Caco-2 (cell line): Measurements from ENCODE around the gene IL37. TPM values are rescaled to one million over a fixed set of nuclear protein-coding genes. Genes with fewer than 3 reads are reported as not detected.

Experiments
- BruUV-seq: library from RNA; stranded (reverse); fragments of 400-500 nt; replicated peaks from 2 replicates; lab custom pipeline; 2021; lab: Mats Ljungman, UMichigan
- CTCF ChIA-PET: fragments of 300-600 bp; sonication (Branson Sonifier 250); formaldehyde crosslinking; loops from one replicate; lab custom pipeline; 2022; ENCODE audit warnings: antibody characterized with exemption; lab: Charles Lee
- POLR2A ChIA-PET: fragments of 300-600 bp; sonication (Branson Sonifier 250); formaldehyde crosslinking; loops from one replicate; lab custom pipeline; 2022; ENCODE audit warnings: antibody characterized with exemption; lab: Charles Lee
- DNase-seq, 2 experiments: peaks; one replicate each; pipeline versions ENCODE4 v3.0.0 to v3.0.0-alpha.2; 2020 to 2022
- H3K27me3 ChIP-seq: replicated peaks from 2 replicates; pipeline ENCODE4 v1.6.0; 2011; ENCODE audit warnings: low read length; ENCODE audit not compliant: control insufficient read depth, insufficient read depth
- H3K36me3 ChIP-seq: 2 replicates; pipeline ENCODE4 v1.5.1; 2011; ENCODE audit warnings: low read length; ENCODE audit not compliant: control insufficient read depth, insufficient read depth
- H3K4me1 ChIP-seq: fragments of 250-450 bp; sonication (Bioruptor Pico); 2 replicates; pipeline ENCODE4 v1.5.1; 2020; ENCODE audit warnings: mild to moderate bottlenecking
- H3K4me3 ChIP-seq: 2 replicates; pipeline ENCODE4 v1.5.1; 2011; ENCODE audit warnings: low read depth, mild to moderate bottlenecking, control low read depth, low read length
- H3K9me3 ChIP-seq: fragments of 250-450 bp; sonication (Bioruptor Pico); 2 replicates; pipeline ENCODE4 v1.5.1; 2020; ENCODE audit warnings: mild to moderate bottlenecking, moderate library complexity
- H3K27ac Mint-ChIP-seq: one replicate; pipeline ENCODE4 v1.8.0; 2022; ENCODE audit warnings: mixed read lengths; ENCODE audit not compliant: unreplicated experiment
- H3K27me3 Mint-ChIP-seq: one replicate; pipeline ENCODE4 v1.8.0; 2022; ENCODE audit warnings: mixed read lengths; ENCODE audit not compliant: insufficient read depth, unreplicated experiment
- H3K36me3 Mint-ChIP-seq: one replicate; pipeline ENCODE4 v1.8.0; 2022; ENCODE audit warnings: mild to moderate bottlenecking, mixed read lengths; ENCODE audit not compliant: insufficient read depth, unreplicated experiment
- H3K4me1 Mint-ChIP-seq: one replicate; pipeline ENCODE4 v1.8.0; 2022; ENCODE audit warnings: low read depth, mixed read lengths; ENCODE audit not compliant: unreplicated experiment
- H3K4me3 Mint-ChIP-seq: one replicate; pipeline ENCODE4 v1.8.0; 2022; ENCODE audit warnings: mild to moderate bottlenecking, moderate library complexity, mixed read lengths; ENCODE audit not compliant: unreplicated experiment
- H3K9me3 Mint-ChIP-seq: one replicate; pipeline ENCODE4 v1.8.0; 2022; ENCODE audit warnings: mixed read lengths; ENCODE audit not compliant: unreplicated experiment
- CTCF ChIP-seq, 2 experiments: fragments of 200-600 bp in 1 of 2; IDR thresholded peaks; 1 replicate in 1 of 2; 2 replicates in 1 of 2; pipeline versions ENCODE4 v1.5.1 to v1.8.0; 2011 to 2022; ENCODE audit warnings: antibody characterized with exemption in 1 of 2, control low read depth in 1 of 2, inconsistent platforms in 1 of 2, low read depth in 1 of 2, low read length in 1 of 2, mild to moderate bottlenecking in 1 of 2, moderate library complexity in 1 of 2; ENCODE audit not compliant: insufficient read depth in 1 of 2, severe bottlenecking in 1 of 2, unreplicated experiment in 1 of 2
- intact Hi-C: fragments of 100-400 bp; cut with micrococcal nuclease; formaldehyde crosslinking; loops from one replicate; pipeline ENCODE4 v1.10.0; 2022; ENCODE audit not compliant: unreplicated experiment
- total RNA-seq: library from RNA; stranded (reverse); gene quantifications from 2 replicates; pipeline ENCODE4 v1.2.3, GENCODE V29; 2022

IL37 gene
- total RNA-seq, 1 experiment from 2014 or later: not detected

GRCh38 chr2:112916625-112917247 is 5.8 kb downstream of the IL37 start:
- H3K9me3 Mint-ChIP-seq: peaks cover 15% of the 10 kb centered on the region
- H3K36me3 Mint-ChIP-seq: no peaks in the 10 kb centered on the region

GRCh38 chr2:112917856-112918255 is 6.9 kb downstream of the IL37 start:
- peaks cover 5% of the 10 kb centered on the region for H3K4me1 Mint-ChIP-seq
- Histone ChIP-seq H3K27me3 (no peaks in the 10 kb centered on the region), H3K4me3 (no peak overlapping the region), H3K36me3 (no peaks in the 10 kb centered on the region), H3K9me3 (no peaks in the 10 kb centered on the region), H3K4me1 (peaks cover 15% of the 10 kb centered on the region; the same call in 1 of the 2 replicates)
- no peak for DNase-seq
- H3K4me3 Mint-ChIP-seq: no peak overlapping the region
- POLR2A ChIA-PET: no interaction called here
- CTCF ChIA-PET: no interaction called here
- H3K27me3 Mint-ChIP-seq: no peaks in the 10 kb centered on the region
- peaks cover 15% of the 10 kb centered on the region for H3K9me3 Mint-ChIP-seq
- intact Hi-C loops: no loop called here
- BruUV-seq: no TSS peak
- no peak overlapping the region for H3K27ac Mint-ChIP-seq
- TF ChIP-seq CTCF (IDR thresholded peaks at IDR 0.05; ENCODE audit: insufficient read depth in 1 of 2, low read depth in 1 of 2, low read length in 1 of 2, severe bottlenecking in 1 of 2, unreplicated experiment in 1 of 2): no peak
- no peaks in the 10 kb centered on the region for H3K36me3 Mint-ChIP-seq

More at GRCh38 chr2:112916625-112917247, 5.8 kb downstream of the IL37 start:
- Histone ChIP-seq H3K4me1 (peaks cover 7% of the 10 kb centered on the region; the same call in 1 of the 2 replicates), H3K9me3 (no peaks in the 10 kb centered on the region), H3K27me3 (no peaks in the 10 kb centered on the region), H3K36me3 (no peaks in the 10 kb centered on the region), H3K4me3 (no peak overlapping the region)
- intact Hi-C loops: no loop called here
- POLR2A ChIA-PET: no interaction called here
- Mint-ChIP-seq H3K4me1 (peaks cover 5% of the 10 kb centered on the region), H3K27ac (no peak overlapping the region), H3K27me3 (no peaks in the 10 kb centered on the region), H3K4me3 (no peak overlapping the region)
- no peak for TF ChIP-seq CTCF (IDR thresholded peaks at IDR 0.05; ENCODE audit: insufficient read depth in 1 of 2, low read depth in 1 of 2, low read length in 1 of 2, severe bottlenecking in 1 of 2, unreplicated experiment in 1 of 2)
- DNase-seq: no peak
- BruUV-seq: no TSS peak
- CTCF ChIA-PET: no interaction called here

GRCh38 chr2:112918256-112918655 is 7.3 kb downstream of the IL37 start:
- no peak overlapping the region for H3K4me3 Mint-ChIP-seq
- Histone ChIP-seq H3K36me3 (no peaks in the 10 kb centered on the region), H3K9me3 (no peaks in the 10 kb centered on the region), H3K4me3 (no peak overlapping the region), H3K27me3 (no peaks in the 10 kb centered on the region), H3K4me1 (peaks cover 15% of the 10 kb centered on the region; the same call in 1 of the 2 replicates)
- no peak for DNase-seq
- H3K36me3 Mint-ChIP-seq: no peaks in the 10 kb centered on the region
- POLR2A ChIA-PET: no interaction called here
- no peak overlapping the region for H3K27ac Mint-ChIP-seq
- TF ChIP-seq CTCF (IDR thresholded peaks at IDR 0.05; ENCODE audit: insufficient read depth in 1 of 2, low read depth in 1 of 2, low read length in 1 of 2, severe bottlenecking in 1 of 2, unreplicated experiment in 1 of 2): no peak
- H3K4me1 Mint-ChIP-seq: peaks cover 5% of the 10 kb centered on the region
- CTCF ChIA-PET: no interaction called here
- no TSS peak for BruUV-seq
- H3K27me3 Mint-ChIP-seq: no peaks in the 10 kb centered on the region
- H3K9me3 Mint-ChIP-seq: peaks cover 15% of the 10 kb centered on the region
- intact Hi-C loops: no loop called here
